GM18867 (cell line): ENCODE data around the gene RNF38.
"Not testable (repeated sequence)": the region's sequence is repeated elsewhere in the genome, so short reads cannot be mapped to it uniquely, and the experiment has no call there.

ENCODE experiments used
- ATAC-seq: cut with Tn5 transposase; IDR thresholded peaks from one replicate; pipeline ENCODE4 v1.9.1; 2021; ENCODE audit warnings: mild to moderate bottlenecking, moderate library complexity; ENCODE audit not compliant: unreplicated experiment

Gene RNF38

GRCh38 chr9:36399980-36400331 lies at the start of gene RNF38:
TSS of gene RNF38 (minus strand) at chr9:36400269. CDS start at chr9:36400108, 161 bp downstream.
- no peak for ATAC-seq

DNA sequence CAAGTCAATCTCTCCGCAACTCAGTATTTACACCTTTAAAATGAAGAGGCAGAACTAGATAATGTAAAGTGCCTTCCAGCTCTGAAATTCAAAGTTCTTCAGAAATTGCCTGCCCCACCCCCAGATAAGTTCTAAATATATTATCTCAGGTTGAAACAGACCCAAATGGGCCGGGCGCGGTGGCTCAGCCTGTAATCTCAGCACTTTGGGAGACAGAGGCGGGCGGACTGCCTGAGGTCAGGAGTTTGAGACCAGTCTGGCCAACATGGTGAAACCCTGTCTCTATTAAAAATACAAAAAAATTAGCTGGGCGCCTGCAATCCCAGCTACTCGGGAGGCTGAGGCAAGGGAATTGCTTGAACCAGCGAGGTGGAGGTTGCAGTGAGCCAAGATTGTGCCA lies 48.5 kb upstream of the RNF38 start:
- not testable (repeated sequence) for ATAC-seq

DNA sequence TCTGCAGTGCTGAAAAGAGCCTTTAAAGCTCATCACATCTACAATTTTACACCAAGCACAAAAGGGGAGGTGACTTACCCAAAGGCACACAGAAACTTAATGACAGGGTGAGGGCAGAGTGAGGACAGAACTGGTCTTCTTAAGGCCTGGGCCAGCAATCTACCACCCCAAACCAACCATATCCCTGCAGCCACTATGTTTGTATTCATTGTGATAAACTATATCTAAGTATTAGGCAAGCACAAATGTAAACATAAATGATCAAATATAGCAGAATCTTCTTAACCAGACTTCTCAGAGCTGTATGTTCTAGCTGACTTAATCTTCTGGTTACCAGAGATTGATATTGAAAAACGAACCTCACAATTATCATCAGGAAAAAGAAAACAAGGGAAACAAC lies 47.9 kb upstream of the RNF38 start:
- no peak for ATAC-seq

DNA sequence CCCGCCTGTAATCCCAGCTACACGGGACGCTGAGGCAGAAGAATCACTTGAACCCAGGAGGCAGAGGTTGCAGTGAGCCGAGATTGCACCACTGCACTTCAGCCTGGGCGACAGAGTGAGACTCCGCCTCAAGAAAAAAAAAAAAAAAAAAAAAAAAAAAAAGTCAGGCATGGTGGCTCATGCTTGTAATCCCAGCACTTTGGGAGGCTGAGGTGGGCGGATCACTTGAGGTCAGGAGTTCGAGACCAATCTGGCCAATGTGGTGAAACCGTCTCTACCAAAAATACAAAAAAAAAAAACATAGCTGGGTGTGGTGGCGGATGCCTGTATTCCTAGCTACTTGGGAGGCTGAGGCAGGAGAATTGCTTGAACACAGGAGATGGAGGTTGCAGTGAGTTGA lies 46.6 kb upstream of the RNF38 start:
- ATAC-seq: not testable (repeated sequence)

- ATAC-seq: no peak
Measured at GRCh38 chr9:36445800-36446361, 45.8 kb upstream of the RNF38 start.

DNA sequence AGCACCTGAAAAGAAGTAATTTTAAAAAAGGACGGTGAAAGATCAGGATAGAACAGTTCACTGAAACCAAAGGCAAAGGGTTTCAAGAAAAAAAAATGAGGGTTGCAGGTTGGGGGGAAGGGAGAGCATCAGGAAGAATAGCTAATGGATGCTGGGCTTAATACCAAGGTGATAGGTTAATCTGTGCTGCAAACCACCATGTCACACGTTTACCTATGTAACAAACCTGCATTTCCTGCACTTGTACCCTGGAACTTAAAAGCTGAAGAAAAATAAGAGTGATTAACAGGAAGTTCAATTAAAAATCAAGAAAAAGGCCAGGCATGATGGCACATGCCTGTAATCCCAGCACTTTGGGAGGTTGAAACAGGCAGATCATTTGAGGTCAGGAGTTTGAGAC lies 44.1 kb upstream of the RNF38 start:
- ATAC-seq: no peak

GRCh38 chr9:36443581-36443980 lies 43.5 kb upstream of the RNF38 start:
- no peak for ATAC-seq

- no peak for ATAC-seq
Measured at GRCh38 chr9:36442710-36443109, 42.6 kb upstream of the RNF38 start.

DNA sequence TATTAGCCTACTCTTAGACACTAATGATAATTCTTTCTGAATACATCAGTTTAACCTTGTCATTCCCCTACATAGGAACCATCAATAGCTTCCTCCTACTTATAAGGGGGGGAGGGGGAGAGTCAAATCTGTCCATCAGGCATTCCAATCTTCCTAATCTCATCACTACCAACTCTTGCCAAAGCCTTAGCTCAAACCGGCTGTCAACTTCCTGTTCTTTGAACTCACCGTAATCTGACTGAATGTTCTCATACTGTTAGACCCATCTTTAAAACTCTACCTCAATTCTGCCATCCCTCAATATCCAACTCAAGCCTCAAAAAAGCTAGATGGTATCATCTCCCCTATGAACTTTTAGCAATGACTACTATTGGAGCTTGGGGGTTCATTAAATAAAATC lies 41.9 kb upstream of the RNF38 start:
- ATAC-seq: no peak

- ATAC-seq: no peak
Measured at GRCh38 chr9:36438536-36439236, 38.6 kb upstream of the RNF38 start.

GRCh38 chr9:36437790-36438189 lies 37.7 kb upstream of the RNF38 start:
- no peak for ATAC-seq

GRCh38 chr9:36436909-36437308 lies 36.8 kb upstream of the RNF38 start:
- no peak for ATAC-seq

DNA sequence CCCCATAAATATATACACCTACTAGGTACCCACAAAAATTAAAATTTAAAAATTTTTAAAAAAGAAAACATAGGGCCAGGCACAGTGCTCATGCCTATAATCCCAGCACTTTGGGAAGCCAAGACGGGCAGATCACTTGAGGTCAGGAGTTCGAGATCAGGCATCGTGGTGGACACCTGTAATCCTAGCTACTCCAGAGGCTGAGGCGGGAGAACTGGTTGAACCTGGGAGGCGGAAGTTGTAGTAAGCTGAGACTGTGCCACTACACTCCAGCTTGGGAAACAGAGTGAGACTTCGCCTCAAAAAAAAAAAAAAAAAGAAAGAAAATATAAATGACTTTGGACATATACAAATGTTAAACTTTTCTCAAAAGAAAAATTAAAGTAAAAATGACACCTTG lies 33.3 kb upstream of the RNF38 start:
- ATAC-seq: no peak

- no peak for ATAC-seq
Measured at GRCh38 chr9:36431078-36431477, 31.0 kb upstream of the RNF38 start.

- ATAC-seq: no peak
Measured at GRCh38 chr9:36426945-36427344, 26.9 kb upstream of the RNF38 start.

GRCh38 chr9:36426348-36426747 lies 26.3 kb upstream of the RNF38 start:
- no peak for ATAC-seq

DNA sequence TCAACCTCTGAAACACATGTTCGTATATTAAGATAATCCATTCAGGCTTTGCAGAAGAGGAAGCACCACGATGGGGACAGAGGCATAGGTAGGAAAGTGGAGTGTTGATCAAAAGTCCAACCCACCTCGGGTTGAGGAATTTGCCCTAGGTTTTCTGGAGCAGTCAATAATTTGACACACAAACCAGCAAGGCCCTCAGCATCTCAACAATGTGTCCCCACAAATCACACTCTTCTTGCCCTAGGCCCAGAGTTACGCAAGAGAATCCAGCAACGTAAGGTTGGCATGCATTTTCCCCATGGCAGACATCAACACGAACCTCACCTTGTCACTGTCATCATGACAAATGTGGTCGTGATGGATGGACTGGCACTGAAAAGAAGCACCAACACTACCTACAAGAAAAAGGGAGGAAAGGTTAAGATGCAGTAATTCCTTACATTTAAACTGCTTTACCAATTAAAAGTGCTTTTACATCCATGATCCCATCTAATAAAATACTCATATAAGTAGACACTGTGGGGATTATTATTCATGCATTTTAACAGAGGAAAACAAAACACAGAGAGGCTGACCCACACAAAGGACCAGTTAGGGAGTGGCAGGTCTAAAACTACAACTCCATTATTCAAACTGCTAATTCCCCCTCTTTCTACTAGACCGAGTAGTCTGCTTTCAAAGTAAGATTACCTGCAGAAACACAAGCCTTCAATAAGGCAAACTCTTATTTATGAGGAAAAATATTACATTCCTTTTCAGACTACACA lies 24.4 kb upstream of the RNF38 start:
- ATAC-seq: no peak

DNA sequence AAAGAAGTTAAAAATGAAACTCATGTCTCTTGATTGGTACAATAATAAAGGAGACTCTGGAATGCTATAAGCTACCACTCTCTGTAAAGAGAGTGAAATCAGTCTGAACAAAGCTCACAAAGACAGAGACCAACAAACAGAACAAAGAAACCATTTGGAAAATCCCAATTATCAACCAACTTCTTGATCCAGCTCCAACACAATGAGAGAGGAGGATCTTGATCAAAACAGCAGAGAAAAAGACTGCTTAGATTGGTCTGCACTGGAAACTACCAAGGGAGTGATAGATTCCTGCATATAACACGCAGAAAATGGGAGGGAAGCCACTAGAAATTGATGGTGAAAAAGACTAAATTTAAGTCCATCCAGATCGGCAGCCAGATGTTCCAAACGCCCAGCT lies 23.1 kb upstream of the RNF38 start:
- ATAC-seq: no peak

DNA sequence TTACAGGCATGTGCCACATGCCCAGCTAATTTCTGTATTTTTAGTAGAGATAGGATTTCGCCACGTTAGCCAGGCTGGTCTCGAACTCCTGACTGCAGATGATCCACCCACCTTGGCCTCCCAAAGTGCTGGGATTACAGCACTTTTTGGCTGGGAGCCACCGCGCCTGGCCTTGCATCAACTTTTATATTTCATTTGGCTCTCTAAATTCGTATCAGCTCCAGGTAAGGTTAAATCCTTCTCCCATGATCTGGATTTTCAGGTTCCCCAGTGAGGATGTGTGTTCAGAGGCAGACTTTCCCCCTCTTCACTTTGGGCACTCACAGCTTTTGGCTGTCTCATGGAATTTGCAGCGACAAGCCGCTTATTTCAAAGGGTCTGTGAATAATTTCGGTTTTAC lies 16.8 kb upstream of the RNF38 start:
- ATAC-seq: no peak

- ATAC-seq: no peak
Measured at GRCh38 chr9:36415822-36416525, 15.9 kb upstream of the RNF38 start.

DNA sequence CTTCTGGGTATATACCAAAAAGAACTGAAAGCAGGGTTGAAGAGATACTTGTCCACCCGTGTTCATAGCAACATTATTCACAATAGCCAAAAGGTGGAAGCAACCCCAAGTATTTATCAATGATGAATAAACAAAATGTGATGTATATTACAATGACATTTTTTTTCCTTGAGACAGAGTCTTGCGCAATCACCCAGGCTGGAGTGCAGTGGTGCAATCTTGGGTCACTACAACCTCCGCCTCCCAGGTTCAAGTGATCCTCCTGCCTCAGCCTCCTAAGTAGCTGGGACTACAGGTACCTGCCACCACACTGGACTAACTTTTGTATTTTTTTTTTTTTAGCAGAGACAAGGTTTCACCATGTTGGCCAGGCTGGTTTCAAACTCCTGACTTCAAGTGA lies 11.3 kb upstream of the RNF38 start:
- not testable (repeated sequence) for ATAC-seq

DNA sequence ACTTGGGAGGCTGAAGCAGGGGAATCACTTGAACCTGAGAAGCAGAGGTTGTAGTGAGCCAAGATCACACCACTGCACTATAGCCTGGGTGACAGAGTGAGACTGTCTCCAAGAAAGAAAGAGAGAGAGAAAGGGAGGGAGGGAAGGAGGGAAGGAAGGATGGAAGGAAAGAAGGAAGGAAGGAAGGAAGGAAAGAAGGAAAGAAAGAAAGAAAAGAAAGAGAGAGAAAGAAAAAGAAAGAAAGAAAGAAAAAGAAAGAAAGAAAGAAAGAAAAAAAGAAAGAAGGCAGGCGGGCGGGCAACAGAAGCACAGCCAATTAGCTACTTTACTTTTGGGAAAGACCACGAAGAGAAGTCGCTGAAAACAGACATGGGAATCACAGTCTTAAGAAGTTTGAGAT lies 9.0 kb upstream of the RNF38 start:
- not testable (repeated sequence) for ATAC-seq
